ENCODE data around the gene SYTL3.

DNA sequence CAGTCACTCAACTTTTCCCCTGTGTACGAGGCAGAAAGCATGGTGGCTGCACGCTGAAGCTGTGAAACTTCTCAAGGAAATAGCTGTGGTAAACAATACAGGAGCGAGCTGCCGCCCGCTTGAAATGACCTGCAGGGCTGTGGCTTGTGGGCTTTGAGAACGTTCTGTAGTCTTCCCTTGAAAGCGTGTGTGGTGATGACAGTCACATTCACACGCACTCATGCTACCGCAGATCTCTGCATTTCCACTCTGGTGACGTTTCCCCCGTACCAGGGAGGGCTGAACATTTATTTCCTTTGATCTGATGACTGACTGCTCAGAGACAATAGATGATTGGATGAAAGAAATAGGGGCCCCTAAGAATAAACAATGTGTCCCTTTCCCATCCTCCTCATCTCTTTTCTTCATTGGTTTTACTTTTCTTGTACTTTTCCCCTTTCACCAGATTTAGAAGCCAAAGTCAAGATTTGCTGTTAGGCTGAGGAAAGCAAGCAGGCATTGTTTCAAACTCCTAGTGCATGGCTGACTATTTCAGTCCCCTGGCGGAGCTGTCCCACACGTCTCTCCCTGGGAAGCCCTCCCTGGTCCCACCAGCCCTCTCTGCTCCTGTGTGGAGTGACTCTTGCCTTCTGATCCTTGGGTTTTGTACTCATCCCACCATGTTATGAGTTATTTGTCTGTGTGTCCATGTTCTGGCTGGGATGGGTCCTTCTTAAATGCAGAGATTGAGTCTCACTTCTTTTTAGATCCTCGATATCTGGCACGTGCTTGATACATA lies 3.9 kb downstream of the SYTL3 start:
- peak in 1 of 4 donors; percentile 16 for TF ChIP-seq POLR2AphosphoS5 (IDR thresholded peaks at IDR 0.05)
- TF ChIP-seq, protein P1, sequence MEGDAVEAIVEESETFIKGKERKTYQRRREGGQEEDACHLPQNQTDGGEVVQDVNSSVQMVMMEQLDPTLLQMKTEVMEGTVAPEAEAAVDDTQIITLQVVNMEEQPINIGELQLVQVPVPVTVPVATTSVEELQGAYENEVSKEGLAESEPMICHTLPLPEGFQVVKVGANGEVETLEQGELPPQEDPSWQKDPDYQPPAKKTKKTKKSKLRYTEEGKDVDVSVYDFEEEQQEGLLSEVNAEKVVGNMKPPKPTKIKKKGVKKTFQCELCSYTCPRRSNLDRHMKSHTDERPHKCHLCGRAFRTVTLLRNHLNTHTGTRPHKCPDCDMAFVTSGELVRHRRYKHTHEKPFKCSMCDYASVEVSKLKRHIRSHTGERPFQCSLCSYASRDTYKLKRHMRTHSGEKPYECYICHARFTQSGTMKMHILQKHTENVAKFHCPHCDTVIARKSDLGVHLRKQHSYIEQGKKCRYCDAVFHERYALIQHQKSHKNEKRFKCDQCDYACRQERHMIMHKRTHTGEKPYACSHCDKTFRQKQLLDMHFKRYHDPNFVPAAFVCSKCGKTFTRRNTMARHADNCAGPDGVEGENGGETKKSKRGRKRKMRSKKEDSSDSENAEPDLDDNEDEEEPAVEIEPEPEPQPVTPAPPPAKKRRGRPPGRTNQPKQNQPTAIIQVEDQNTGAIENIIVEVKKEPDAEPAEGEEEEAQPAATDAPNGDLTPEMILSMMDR (IDR thresholded peaks at IDR 0.05) = no peak
- TF ChIP-seq POLR2A (IDR thresholded peaks at IDR 0.05) = no peak
- peak in 2 of 4 donors; percentile 16 to 81 for TF ChIP-seq EP300 (IDR thresholded peaks at IDR 0.05)
